ENCODE measurements around the gene TERT.

DNA sequence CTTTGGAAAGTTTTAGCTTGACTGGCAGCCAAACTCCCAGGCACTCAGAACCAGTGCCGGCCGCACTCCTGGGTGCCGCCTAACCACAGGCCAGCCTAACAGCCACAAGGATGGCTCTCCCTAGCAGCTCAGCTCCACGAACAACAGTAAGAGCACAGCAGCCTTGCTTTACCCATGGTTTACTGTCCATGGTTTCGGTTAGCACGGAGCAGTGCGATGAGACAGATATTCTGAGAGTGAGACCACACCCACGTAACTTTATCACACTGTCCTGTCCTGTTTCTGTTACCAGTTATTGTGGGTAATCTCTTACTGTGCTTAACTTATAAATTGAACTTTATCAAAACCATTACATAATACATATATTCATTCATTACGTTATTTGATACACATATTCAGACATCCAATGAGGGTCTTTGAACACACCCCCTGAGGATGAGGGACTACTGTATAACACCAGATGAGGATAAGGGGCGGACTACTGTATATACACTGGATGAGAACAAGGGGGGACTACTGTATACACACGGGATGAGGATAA, 37.7 kb upstream of the TERT start:
- TF ChIP-seq, protein P1, sequence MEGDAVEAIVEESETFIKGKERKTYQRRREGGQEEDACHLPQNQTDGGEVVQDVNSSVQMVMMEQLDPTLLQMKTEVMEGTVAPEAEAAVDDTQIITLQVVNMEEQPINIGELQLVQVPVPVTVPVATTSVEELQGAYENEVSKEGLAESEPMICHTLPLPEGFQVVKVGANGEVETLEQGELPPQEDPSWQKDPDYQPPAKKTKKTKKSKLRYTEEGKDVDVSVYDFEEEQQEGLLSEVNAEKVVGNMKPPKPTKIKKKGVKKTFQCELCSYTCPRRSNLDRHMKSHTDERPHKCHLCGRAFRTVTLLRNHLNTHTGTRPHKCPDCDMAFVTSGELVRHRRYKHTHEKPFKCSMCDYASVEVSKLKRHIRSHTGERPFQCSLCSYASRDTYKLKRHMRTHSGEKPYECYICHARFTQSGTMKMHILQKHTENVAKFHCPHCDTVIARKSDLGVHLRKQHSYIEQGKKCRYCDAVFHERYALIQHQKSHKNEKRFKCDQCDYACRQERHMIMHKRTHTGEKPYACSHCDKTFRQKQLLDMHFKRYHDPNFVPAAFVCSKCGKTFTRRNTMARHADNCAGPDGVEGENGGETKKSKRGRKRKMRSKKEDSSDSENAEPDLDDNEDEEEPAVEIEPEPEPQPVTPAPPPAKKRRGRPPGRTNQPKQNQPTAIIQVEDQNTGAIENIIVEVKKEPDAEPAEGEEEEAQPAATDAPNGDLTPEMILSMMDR (IDR thresholded peaks at IDR 0.05): no peak
- TF ChIP-seq POLR2A (IDR thresholded peaks at IDR 0.05; ENCODE audit: low read length): no peak
- TF ChIP-seq ESRRA (IDR thresholded peaks at IDR 0.05; ENCODE audit: borderline replicate concordance, low read length): no peak
- TF ChIP-seq, protein P2, sequence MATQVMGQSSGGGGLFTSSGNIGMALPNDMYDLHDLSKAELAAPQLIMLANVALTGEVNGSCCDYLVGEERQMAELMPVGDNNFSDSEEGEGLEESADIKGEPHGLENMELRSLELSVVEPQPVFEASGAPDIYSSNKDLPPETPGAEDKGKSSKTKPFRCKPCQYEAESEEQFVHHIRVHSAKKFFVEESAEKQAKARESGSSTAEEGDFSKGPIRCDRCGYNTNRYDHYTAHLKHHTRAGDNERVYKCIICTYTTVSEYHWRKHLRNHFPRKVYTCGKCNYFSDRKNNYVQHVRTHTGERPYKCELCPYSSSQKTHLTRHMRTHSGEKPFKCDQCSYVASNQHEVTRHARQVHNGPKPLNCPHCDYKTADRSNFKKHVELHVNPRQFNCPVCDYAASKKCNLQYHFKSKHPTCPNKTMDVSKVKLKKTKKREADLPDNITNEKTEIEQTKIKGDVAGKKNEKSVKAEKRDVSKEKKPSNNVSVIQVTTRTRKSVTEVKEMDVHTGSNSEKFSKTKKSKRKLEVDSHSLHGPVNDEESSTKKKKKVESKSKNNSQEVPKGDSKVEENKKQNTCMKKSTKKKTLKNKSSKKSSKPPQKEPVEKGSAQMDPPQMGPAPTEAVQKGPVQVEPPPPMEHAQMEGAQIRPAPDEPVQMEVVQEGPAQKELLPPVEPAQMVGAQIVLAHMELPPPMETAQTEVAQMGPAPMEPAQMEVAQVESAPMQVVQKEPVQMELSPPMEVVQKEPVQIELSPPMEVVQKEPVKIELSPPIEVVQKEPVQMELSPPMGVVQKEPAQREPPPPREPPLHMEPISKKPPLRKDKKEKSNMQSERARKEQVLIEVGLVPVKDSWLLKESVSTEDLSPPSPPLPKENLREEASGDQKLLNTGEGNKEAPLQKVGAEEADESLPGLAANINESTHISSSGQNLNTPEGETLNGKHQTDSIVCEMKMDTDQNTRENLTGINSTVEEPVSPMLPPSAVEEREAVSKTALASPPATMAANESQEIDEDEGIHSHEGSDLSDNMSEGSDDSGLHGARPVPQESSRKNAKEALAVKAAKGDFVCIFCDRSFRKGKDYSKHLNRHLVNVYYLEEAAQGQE (IDR thresholded peaks at IDR 0.05): no peak
- no peak for TF ChIP-seq CEBPB (IDR thresholded peaks at IDR 0.05)
- TF ChIP-seq, protein P3, sequence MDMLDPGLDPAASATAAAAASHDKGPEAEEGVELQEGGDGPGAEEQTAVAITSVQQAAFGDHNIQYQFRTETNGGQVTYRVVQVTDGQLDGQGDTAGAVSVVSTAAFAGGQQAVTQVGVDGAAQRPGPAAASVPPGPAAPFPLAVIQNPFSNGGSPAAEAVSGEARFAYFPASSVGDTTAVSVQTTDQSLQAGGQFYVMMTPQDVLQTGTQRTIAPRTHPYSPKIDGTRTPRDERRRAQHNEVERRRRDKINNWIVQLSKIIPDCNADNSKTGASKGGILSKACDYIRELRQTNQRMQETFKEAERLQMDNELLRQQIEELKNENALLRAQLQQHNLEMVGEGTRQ (IDR thresholded peaks at IDR 0.05): no peak
- no peak for TF ChIP-seq SMC3 (IDR thresholded peaks at IDR 0.05)
- TF ChIP-seq RAD21 (conservative IDR thresholded peaks at IDR 0.05 in 1 of 2, IDR thresholded peaks at IDR 0.05 in 1 of 2): no peak
- TF ChIP-seq, protein P4, sequence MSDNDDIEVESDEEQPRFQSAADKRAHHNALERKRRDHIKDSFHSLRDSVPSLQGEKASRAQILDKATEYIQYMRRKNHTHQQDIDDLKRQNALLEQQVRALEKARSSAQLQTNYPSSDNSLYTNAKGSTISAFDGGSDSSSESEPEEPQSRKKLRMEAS (IDR thresholded peaks at IDR 0.05): no peak
- TF ChIP-seq JUN (IDR thresholded peaks at IDR 0.05): no peak
- TF ChIP-seq, protein P5, sequence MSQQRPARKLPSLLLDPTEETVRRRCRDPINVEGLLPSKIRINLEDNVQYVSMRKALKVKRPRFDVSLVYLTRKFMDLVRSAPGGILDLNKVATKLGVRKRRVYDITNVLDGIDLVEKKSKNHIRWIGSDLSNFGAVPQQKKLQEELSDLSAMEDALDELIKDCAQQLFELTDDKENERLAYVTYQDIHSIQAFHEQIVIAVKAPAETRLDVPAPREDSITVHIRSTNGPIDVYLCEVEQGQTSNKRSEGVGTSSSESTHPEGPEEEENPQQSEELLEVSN (IDR thresholded peaks at IDR 0.05; ENCODE audit: borderline replicate concordance, low read depth): no peak
- TF ChIP-seq NPAS2 (CRISPR knock-in tag; IDR thresholded peaks at IDR 0.05; ENCODE audit: borderline replicate concordance): no peak
- no peak for TF ChIP-seq JUNB (IDR thresholded peaks at IDR 0.05)
